ENCODE data around the gene SLC18B1. TPM values are rescaled to one million over a fixed set of nuclear protein-coding genes. Genes with fewer than 3 reads are reported as not detected.

The SLC18B1 gene
- total RNA-seq, 1 experiment from 2014 or later, result 25.9 TPM

GRCh38 chr6:132804251-132804650, 5.8 kb upstream of the SLC18B1 start:
- Mint-ChIP-seq H3K4me3 (ENCODE audit: low read depth, unreplicated experiment) (no peak overlapping the region), H3K4me1 (ENCODE audit: low read depth, unreplicated experiment) (no peaks in the 10 kb centered on the region), H3K36me3 (ENCODE audit: insufficient read depth, unreplicated experiment) (no peaks in the 10 kb centered on the region), H3K9me3 (ENCODE audit: low read depth, unreplicated experiment) (peaks cover 6% of the 10 kb centered on the region), H3K27ac (ENCODE audit: unreplicated experiment) (no peak overlapping the region), H3K27me3 (ENCODE audit: unreplicated experiment) (no peaks in the 10 kb centered on the region)
- no peak for DNase-seq
- intact Hi-C loops (cut with micrococcal nuclease; ENCODE audit: unreplicated experiment), result no loop called here
- CTCF ChIA-PET, result no interaction called here
- no peak for TF ChIP-seq CTCF (IDR thresholded peaks at IDR 0.05; ENCODE audit: unreplicated experiment)
- BruUV-seq (replicated peaks), result no TSS peak

GRCh38 chr6:132800656-132801055, 2.2 kb upstream of the SLC18B1 start:
- Mint-ChIP-seq H3K27me3 (ENCODE audit: unreplicated experiment) (no peaks in the 10 kb centered on the region), H3K27ac (ENCODE audit: unreplicated experiment) (no peak overlapping the region), H3K36me3 (ENCODE audit: insufficient read depth, unreplicated experiment) (peaks cover 29% of the 10 kb centered on the region), H3K4me1 (ENCODE audit: low read depth, unreplicated experiment) (no peaks in the 10 kb centered on the region), H3K4me3 (ENCODE audit: low read depth, unreplicated experiment) (no peak overlapping the region), H3K9me3 (ENCODE audit: low read depth, unreplicated experiment) (peaks cover 6% of the 10 kb centered on the region)
- intact Hi-C loops (cut with micrococcal nuclease; ENCODE audit: unreplicated experiment), result no loop called here
- BruUV-seq (replicated peaks), result no TSS peak
- no peak for DNase-seq
- CTCF ChIA-PET, result interaction anchor here (0.6 kb wide), 1 partner anchor 97 kb away, joined by 3 read pairs; no protein-coding TSS in a partner anchor
- TF ChIP-seq CTCF (IDR thresholded peaks at IDR 0.05; ENCODE audit: unreplicated experiment), result no peak

GRCh38 chr6:132798869-132799538, 567 bp upstream of the SLC18B1 start:
- TF ChIP-seq CTCF (IDR thresholded peaks at IDR 0.05; ENCODE audit: unreplicated experiment), result peak; percentile 81

DNA sequence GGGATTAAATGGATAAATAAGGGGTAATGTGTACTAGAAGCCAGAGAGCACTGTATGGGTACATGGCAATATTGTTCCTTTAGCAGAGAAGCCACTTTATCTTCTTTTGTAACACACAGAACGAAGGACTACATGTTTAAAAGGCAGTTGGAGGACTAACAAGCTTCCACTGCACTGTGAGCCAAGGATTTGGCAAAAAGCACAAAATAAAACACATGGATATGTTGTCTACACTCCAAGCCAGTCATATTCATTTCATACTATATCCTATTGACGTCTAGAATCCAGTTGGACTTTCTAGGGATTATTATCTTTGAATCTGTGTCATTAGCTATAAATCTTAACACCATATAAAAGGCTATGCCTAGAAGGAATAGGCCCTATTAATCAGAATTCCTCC, 3.0 kb downstream of the SLC18B1 start:
- H3K27me3 Mint-ChIP-seq (ENCODE audit: unreplicated experiment), result no peaks in the 10 kb centered on the region
- no peaks in the 10 kb centered on the region for H3K4me1 Mint-ChIP-seq (ENCODE audit: low read depth, unreplicated experiment)
- H3K9me3 Mint-ChIP-seq (ENCODE audit: low read depth, unreplicated experiment), result no peaks in the 10 kb centered on the region
- no peak overlapping the region for H3K27ac Mint-ChIP-seq (ENCODE audit: unreplicated experiment)
- intact Hi-C loops (cut with micrococcal nuclease; ENCODE audit: unreplicated experiment), result no loop called here
- peaks cover 35% of the 10 kb centered on the region for H3K36me3 Mint-ChIP-seq (ENCODE audit: insufficient read depth, unreplicated experiment)
- no peak overlapping the region for H3K4me3 Mint-ChIP-seq (ENCODE audit: low read depth, unreplicated experiment)
- no peak for TF ChIP-seq CTCF (IDR thresholded peaks at IDR 0.05; ENCODE audit: unreplicated experiment)
- CTCF ChIA-PET, result no interaction called here
- DNase-seq, result no peak
- TSS peak; percentile 6 for BruUV-seq (replicated peaks)

More at GRCh38 chr6:132798869-132799538, 567 bp upstream of the SLC18B1 start:
- peaks cover 2% of the 10 kb centered on the region for H3K9me3 Mint-ChIP-seq (ENCODE audit: low read depth, unreplicated experiment)
- DNase-seq, result peak; percentile 86
- H3K36me3 Mint-ChIP-seq (ENCODE audit: insufficient read depth, unreplicated experiment), result peaks cover 35% of the 10 kb centered on the region
- no peak overlapping the region for H3K27ac Mint-ChIP-seq (ENCODE audit: unreplicated experiment)
- H3K27me3 Mint-ChIP-seq (ENCODE audit: unreplicated experiment), result no peaks in the 10 kb centered on the region
- intact Hi-C loops (cut with micrococcal nuclease; ENCODE audit: unreplicated experiment), result no loop called here
- H3K4me1 Mint-ChIP-seq (ENCODE audit: low read depth, unreplicated experiment), result no peaks in the 10 kb centered on the region
- no peak overlapping the region for H3K4me3 Mint-ChIP-seq (ENCODE audit: low read depth, unreplicated experiment)
- BruUV-seq (replicated peaks), result no TSS peak
- CTCF ChIA-PET, result interaction anchor here (0.8 kb wide), 1 partner anchor 394 kb away, joined by 3 read pairs; no protein-coding TSS in a partner anchor

Data from Calu3 (cell line).